Upper lobe of right lung (tissue), 1 donor: Measurements from ENCODE around the gene LTBP3. TPM values are rescaled to one million over a fixed set of nuclear protein-coding genes. Genes with fewer than 3 reads are reported as not detected.
"Not testable (repeated sequence)": the region's sequence is repeated elsewhere in the genome, so short reads cannot be mapped to it uniquely, and the experiment has no call there.

Experiments
- ATAC-seq: fragments of 200-7000 bp; cut with Tn5 transposase; one replicate; pipeline ENCODE4 v1.9.1; 2020; ENCODE audit warnings: mild to moderate bottlenecking, moderate library complexity
- DNase-seq: peaks from one replicate; pipeline ENCODE4 v3.0.0-alpha.2; 2020
- H3K27ac ChIP-seq: fragments of 200-600 bp; one replicate; pipeline ENCODE4 v1.8.0; 2022
- H3K27me3 ChIP-seq: fragments of 200-600 bp; one replicate; pipeline ENCODE4 v1.8.0; 2022; ENCODE audit warnings: mild to moderate bottlenecking
- H3K36me3 ChIP-seq: fragments of 200-600 bp; one replicate; pipeline ENCODE4 v1.8.0; 2022
- H3K4me1 ChIP-seq: fragments of 200-600 bp; one replicate; pipeline ENCODE4 v1.8.0; 2022
- H3K4me3 ChIP-seq: fragments of 200-600 bp; one replicate; pipeline ENCODE4 v1.8.0; 2022; ENCODE audit warnings: mild to moderate bottlenecking
- H3K9me3 ChIP-seq: fragments of 200-600 bp; one replicate; pipeline ENCODE4 v1.8.0; 2022
- intact Hi-C: fragments of 100-400 bp; cut with DNase I; formaldehyde crosslinking; loops from one replicate; pipeline ENCODE4 v1.11.0; 2022
- total RNA-seq: library from RNA; stranded (reverse); fragmentation: NEBNext Ultra II Directional; extraction: Animal tissue kit (Norgen Biotek cat#: 25700); gene quantifications from one replicate; pipeline ENCODE4 v1.2.1, GENCODE V29; 2021
- TF ChIP-seq, protein P1 (sequence below): fragments of 200-600 bp; IDR thresholded peaks from one replicate; pipeline ENCODE4 v1.8.0; 2022; ENCODE audit warnings: antibody characterized with exemption
- donor health status: DM: no; HTN: yes; CAD: no; lungs with severe emphysema.

Gene LTBP3
- total RNA-seq, 1 donor from 2014 or later = 128 TPM

DNA sequence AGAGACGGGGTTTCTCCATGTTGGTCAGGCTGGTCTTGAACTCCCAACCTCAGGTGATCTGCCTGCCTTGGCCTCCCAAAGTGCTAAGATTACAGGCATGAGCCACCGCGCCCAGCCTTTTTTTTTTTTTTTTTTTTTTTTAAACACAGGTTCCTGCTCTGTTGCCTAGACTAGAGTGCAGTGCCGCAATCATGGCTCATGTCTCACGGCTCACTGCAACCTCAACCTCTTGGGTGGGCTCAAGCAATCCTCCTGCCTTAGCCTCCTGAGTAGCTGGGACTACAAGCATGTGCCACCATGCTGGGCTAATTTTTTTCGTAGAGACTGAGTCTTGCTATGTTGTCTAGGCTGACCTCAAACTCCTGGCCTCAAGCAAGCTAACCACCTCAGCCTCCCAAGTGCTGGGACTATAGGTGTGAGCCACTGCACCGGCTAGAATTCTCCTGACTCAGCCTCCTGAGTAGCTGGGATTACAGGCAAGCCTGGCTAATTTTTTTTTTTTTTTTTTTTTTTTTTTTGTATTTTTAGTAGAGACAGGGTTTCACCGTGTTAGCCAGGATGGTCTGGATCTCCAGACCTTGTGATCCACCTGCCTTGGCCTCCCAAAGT is 39.1 kb downstream of the LTBP3 start:
- ATAC-seq, H3K36me3 ChIP-seq, H3K27ac ChIP-seq, H3K9me3 ChIP-seq, DNase-seq, H3K27me3 ChIP-seq, H3K4me3 ChIP-seq: not testable (repeated sequence)
- peaks cover 23% of the 10 kb centered on the region for H3K4me1 ChIP-seq
- intact Hi-C loops = loop anchor here (10.0 kb wide), 1 partner anchor 144 kb away; no protein-coding TSS in a partner anchor

DNA sequence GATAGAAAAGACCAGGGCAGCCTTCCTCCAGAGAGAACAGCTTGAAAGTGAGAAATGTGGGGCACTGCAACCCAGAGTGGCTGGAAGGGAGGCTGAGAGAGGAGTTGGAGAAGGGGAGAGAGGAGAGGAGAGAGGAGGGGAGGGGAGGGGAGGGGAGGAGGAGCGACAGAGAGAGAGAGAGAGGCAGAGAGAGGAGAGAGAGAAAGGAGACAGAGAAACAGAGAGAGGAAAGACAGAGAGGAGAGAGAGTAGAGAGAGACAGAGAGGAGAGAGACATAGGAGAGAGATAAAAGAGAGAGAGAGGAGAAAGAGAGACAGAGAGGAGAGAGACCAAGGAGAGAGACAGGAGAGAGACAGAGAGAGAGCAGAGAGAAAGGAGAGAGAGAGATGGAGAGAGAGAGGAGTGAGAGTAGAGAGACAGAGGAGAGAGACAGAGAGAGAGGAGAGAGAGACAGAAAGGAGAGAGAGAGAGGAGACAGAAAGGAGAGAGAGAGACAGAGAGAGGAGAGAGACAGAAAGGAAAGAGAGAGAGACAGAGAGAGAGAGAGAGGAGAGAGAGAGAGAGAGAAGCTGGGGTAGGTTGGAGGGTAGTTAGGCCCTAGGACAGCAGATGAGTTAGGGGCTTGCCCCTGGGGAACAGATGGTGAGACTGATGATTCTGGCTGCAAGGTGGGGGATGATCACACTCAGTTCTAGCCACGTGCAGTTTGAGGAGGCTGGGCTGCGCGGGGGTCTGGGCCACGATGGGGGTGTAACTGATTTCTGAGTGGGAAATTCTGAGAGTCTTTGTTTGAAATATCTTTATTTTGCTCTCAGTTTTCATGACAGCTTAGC is 41.8 kb downstream of the LTBP3 start:
- no peak overlapping the region for H3K4me3 ChIP-seq
- no peaks in the 10 kb centered on the region for H3K36me3 ChIP-seq
- TF ChIP-seq, protein P1, sequence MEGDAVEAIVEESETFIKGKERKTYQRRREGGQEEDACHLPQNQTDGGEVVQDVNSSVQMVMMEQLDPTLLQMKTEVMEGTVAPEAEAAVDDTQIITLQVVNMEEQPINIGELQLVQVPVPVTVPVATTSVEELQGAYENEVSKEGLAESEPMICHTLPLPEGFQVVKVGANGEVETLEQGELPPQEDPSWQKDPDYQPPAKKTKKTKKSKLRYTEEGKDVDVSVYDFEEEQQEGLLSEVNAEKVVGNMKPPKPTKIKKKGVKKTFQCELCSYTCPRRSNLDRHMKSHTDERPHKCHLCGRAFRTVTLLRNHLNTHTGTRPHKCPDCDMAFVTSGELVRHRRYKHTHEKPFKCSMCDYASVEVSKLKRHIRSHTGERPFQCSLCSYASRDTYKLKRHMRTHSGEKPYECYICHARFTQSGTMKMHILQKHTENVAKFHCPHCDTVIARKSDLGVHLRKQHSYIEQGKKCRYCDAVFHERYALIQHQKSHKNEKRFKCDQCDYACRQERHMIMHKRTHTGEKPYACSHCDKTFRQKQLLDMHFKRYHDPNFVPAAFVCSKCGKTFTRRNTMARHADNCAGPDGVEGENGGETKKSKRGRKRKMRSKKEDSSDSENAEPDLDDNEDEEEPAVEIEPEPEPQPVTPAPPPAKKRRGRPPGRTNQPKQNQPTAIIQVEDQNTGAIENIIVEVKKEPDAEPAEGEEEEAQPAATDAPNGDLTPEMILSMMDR = no peak
- ATAC-seq = no peak
- H3K4me1 ChIP-seq = no peaks in the 10 kb centered on the region
- intact Hi-C loops = loop anchor here (10.0 kb wide), 1 partner anchor 142 kb away; no protein-coding TSS in a partner anchor
- no peaks in the 10 kb centered on the region for H3K9me3 ChIP-seq
- no peak overlapping the region for H3K27ac ChIP-seq
- no peaks in the 10 kb centered on the region for H3K27me3 ChIP-seq
- peak; percentile 28 for DNase-seq

DNA sequence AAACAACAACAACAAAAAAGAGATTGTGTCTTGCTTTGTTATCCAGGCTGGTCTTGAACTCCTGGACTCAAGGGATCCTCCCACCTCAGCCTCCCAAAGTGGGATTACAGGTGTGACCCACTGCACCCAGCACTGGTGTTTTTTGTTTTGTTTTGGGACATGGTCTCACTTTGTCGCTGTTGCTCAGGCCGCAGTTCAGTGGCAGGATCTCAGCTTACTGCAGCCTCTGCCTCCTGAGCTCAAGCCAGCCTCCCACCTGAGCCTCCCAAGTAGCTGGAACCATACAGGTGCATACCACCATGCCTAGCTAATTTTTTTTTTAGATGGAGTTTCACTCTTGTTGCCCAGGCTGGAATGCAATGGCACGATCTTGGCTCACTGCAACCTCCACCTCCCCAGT is 45.8 kb downstream of the LTBP3 start:
- H3K4me1 ChIP-seq = peaks cover 11% of the 10 kb centered on the region
- not testable (repeated sequence) for H3K27ac ChIP-seq, H3K27me3 ChIP-seq, H3K4me3 ChIP-seq, ATAC-seq, H3K36me3 ChIP-seq, H3K9me3 ChIP-seq
- intact Hi-C loops = loop anchor here (10.0 kb wide), 1 partner anchor 138 kb away; no protein-coding TSS in a partner anchor
- DNase-seq = peak; percentile 33

DNA sequence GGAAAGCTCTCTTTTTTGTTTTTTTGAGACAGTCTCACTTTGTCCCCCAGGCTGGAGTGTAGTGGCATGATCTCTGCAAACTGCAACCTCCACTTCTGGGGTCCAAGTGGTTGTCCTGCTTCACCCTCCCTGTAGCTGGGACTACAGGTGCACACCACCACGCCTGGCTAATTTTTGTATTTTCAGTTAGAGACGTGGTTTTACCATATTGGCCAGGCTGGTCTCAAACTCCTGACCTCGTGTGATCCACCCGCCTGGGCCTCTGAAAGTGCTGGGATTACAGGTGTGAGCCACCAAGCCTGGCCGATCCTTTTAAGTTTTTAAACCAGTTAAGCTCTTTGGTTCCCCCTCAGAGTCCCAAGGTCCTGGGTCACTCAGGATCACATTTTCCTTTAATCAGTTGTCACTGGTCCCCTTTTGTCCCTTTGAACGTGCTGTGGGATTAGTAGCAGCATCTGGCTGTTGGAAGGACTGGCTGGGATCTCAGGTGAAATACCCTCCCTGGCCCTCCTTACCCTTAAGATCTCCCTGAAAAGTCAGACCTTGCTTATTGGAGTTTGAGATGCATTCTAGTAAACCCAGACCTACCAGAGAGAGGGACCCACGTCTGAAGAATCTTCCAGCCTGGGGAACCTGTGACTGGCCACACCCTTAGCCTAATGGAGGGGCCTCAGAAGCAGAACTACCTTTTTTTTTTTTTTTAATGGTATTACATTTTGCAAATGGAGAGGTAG is 51.2 kb downstream of the LTBP3 start:
- H3K27ac ChIP-seq = peak overlapping the region; percentile 100
- H3K36me3 ChIP-seq = peaks cover 49% of the 10 kb centered on the region
- ATAC-seq (peak; percentile 2), DNase-seq (peak; percentile 67)
- TF ChIP-seq, protein P1 = no peak
- no peaks in the 10 kb centered on the region for H3K27me3 ChIP-seq
- intact Hi-C loops = loop anchor here (5.0 kb wide), 1 partner anchor 35 kb away; no protein-coding TSS in a partner anchor
- H3K4me3 ChIP-seq = peak overlapping the region; percentile 79
- peaks cover 37% of the 10 kb centered on the region for H3K4me1 ChIP-seq
- H3K9me3 ChIP-seq = no peaks in the 10 kb centered on the region

DNA sequence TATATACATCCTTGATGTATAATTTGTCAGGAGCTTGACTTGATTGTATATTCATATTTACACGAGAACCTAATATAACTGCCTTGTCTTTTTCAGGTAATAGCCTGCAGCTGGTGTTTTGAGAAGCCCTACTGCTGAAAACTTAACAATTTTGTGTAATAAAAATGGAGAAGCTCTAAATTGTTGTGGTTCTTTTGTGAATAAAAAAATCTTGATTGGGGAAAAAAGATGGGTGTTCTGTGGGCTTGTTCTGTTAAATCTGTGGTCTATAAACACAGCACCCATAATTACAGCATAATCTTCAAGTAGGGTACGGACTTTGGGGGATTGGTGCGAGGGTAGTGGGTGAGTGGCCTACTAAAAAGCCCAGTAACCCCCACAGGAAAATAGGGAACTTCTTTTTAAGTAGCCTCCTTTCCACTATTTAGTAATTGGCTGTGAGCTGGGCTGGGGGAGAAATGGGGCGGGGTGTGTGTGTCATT is 51.8 kb downstream of the LTBP3 start:
- H3K4me1 ChIP-seq = peaks cover 37% of the 10 kb centered on the region
- H3K27me3 ChIP-seq = no peaks in the 10 kb centered on the region
- no peak for DNase-seq
- TF ChIP-seq, protein P1 = no peak
- H3K9me3 ChIP-seq = no peaks in the 10 kb centered on the region
- H3K4me3 ChIP-seq = peak overlapping the region; percentile 79
- intact Hi-C loops = loop anchor here (5.0 kb wide), 1 partner anchor 34 kb away; no protein-coding TSS in a partner anchor
- H3K27ac ChIP-seq = peak overlapping the region; percentile 100
- no peak for ATAC-seq
- peaks cover 55% of the 10 kb centered on the region for H3K36me3 ChIP-seq

DNA sequence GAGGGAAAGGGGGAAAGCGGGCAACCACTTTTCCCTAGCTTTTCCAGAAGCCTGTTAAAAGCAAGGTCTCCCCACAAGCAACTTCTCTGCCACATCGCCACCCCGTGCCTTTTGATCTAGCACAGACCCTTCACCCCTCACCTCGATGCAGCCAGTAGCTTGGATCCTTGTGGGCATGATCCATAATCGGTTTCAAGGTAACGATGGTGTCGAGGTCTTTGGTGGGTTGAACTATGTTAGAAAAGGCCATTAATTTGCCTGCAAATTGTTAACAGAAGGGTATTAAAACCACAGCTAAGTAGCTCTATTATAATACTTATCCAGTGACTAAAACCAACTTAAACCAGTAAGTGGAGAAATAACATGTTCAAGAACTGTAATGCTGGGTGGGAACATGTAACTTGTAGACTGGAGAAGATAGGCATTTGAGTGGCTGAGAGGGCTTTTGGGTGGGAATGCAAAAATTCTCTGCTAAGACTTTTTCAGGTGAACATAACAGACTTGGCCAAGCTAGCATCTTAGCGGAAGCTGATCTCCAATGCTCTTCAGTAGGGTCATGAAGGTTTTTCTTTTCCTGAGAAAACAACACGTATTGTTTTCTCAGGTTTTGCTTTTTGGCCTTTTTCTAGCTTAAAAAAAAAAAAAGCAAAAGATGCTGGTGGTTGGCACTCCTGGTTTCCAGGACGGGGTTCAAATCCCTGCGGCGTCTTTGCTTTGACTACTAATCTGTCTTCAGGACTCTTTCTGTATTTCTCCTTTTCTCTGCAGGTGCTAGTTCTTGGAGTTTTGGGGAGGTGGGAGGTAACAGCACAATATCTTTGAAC is 52.5 kb downstream of the LTBP3 start:
- TF ChIP-seq, protein P1 = no peak
- peak; percentile 56 for DNase-seq
- intact Hi-C loops = loop anchor here (5.0 kb wide), 1 partner anchor 33 kb away; no protein-coding TSS in a partner anchor
- Histone ChIP-seq H3K4me1 (peaks cover 37% of the 10 kb centered on the region), H3K4me3 (peak overlapping the region; percentile 79), H3K9me3 (no peaks in the 10 kb centered on the region), H3K27ac (peak overlapping the region; percentile 100), H3K36me3 (peaks cover 58% of the 10 kb centered on the region), H3K27me3 (no peaks in the 10 kb centered on the region)
- no peak for ATAC-seq
